GM19372 (cell line): ENCODE data around the gene KCNJ10.
A peak's percentile ranks its signal among the peaks of the same experiment; 100 is the strongest.

Source experiments
- ATAC-seq: cut with Tn5 transposase; IDR thresholded peaks from one replicate; pipeline ENCODE4 v1.9.1; 2021; ENCODE audit warnings: mild to moderate bottlenecking, low read depth, moderate library complexity; ENCODE audit not compliant: unreplicated experiment

Gene KCNJ10

GRCh38 chr1:160085686-160086455 lies 15.9 kb upstream of the KCNJ10 start:
- no peak for ATAC-seq

- ATAC-seq = no peak
Measured at GRCh38 chr1:160084771-160085321, 14.9 kb upstream of the KCNJ10 start.

- ATAC-seq = peak; percentile 62
Measured at GRCh38 chr1:160083968-160084770, 14.2 kb upstream of the KCNJ10 start.

- no peak for ATAC-seq
Measured at GRCh38 chr1:160082926-160083325, 13.0 kb upstream of the KCNJ10 start.

GRCh38 chr1:160082487-160082886 lies 12.5 kb upstream of the KCNJ10 start:
- no peak for ATAC-seq

- no peak for ATAC-seq
Measured at GRCh38 chr1:160081261-160081936, 11.4 kb upstream of the KCNJ10 start, which contains the start of gene KCNJ9. KCNJ9 (plus strand) TSS chr1:160081538; CDS start chr1:160084031, 2,493 bp downstream.

- ATAC-seq = no peak
Measured at GRCh38 chr1:160080381-160081100, 10.6 kb upstream of the KCNJ10 start.

GRCh38 chr1:160079448-160079847 lies 9.5 kb upstream of the KCNJ10 start:
- ATAC-seq = no peak

- no peak for ATAC-seq
Measured at GRCh38 chr1:160078512-160079195, 8.7 kb upstream of the KCNJ10 start.

GRCh38 chr1:160077486-160077885 lies 7.5 kb upstream of the KCNJ10 start:
- no peak for ATAC-seq

- ATAC-seq = no peak
Measured at GRCh38 chr1:160076295-160076694, 6.3 kb upstream of the KCNJ10 start.

GRCh38 chr1:160075836-160076235 lies 5.9 kb upstream of the KCNJ10 start:
- no peak for ATAC-seq

GRCh38 chr1:160074865-160075264 lies 4.9 kb upstream of the KCNJ10 start:
- no peak for ATAC-seq

GRCh38 chr1:160071289-160071688 lies 1.3 kb upstream of the KCNJ10 start:
- ATAC-seq = no peak

- no peak for ATAC-seq
Measured at GRCh38 chr1:160070243-160071163, 543 bp upstream of the KCNJ10 start.

GRCh38 chr1:160068225-160068624 lies 1.7 kb downstream of the KCNJ10 start:
- ATAC-seq = no peak

- ATAC-seq = no peak
Measured at GRCh38 chr1:160066829-160067745, 2.9 kb downstream of the KCNJ10 start.

GRCh38 chr1:160064746-160065145 lies 5.2 kb downstream of the KCNJ10 start:
- no peak for ATAC-seq
